IMR-90 (cell line): ENCODE results near the gene WNT4.
"Not testable (repeated sequence)": the region's sequence is repeated elsewhere in the genome, so short reads cannot be mapped to it uniquely, and the experiment has no call there.

Source experiments
- CEBPB ChIP-seq: IDR thresholded peaks from 2 replicates; pipeline ENCODE4 v1.6.1; 2012; ENCODE audit warnings: low read depth, low read length, improper control_type of control experiment
- CTCF ChIP-seq: conservative IDR thresholded peaks from 2 replicates; pipeline ENCODE4 v1.5.1; 2012; ENCODE audit warnings: mild to moderate bottlenecking, low read depth, low read length, improper control_type of control experiment
- POLR2A ChIP-seq: IDR thresholded peaks from 2 replicates; pipeline ENCODE4 v1.6.1; 2012; ENCODE audit warnings: mild to moderate bottlenecking, low read depth, low read length
- RAD21 ChIP-seq: IDR thresholded peaks from 2 replicates; pipeline ENCODE4 v1.6.1; 2012; ENCODE audit warnings: low read length, improper control_type of control experiment

GRCh38 chr1:22092026-22092768 lies 50.7 kb downstream of the WNT4 start:
- not testable (repeated sequence) for TF ChIP-seq CTCF, POLR2A, CEBPB, RAD21
